VCaP (cell line): ENCODE measurements around the gene CEACAM4.

Experiments
- H3K27ac ChIP-seq: fragments of 450-650 bp; 2 replicates; pipeline ENCODE4 v1.5.1; 2017
- CTCF ChIP-seq: fragments of 450-650 bp; conservative IDR thresholded peaks from 2 replicates; pipeline ENCODE4 v1.5.1; 2017; ENCODE audit warnings: mild to moderate bottlenecking, moderate library complexity

Gene CEACAM4

GRCh38 chr19:41617941-41618730, 8.7 kb downstream of the CEACAM4 start:
- no peak overlapping the region for H3K27ac ChIP-seq
- no peak for TF ChIP-seq CTCF

DNA sequence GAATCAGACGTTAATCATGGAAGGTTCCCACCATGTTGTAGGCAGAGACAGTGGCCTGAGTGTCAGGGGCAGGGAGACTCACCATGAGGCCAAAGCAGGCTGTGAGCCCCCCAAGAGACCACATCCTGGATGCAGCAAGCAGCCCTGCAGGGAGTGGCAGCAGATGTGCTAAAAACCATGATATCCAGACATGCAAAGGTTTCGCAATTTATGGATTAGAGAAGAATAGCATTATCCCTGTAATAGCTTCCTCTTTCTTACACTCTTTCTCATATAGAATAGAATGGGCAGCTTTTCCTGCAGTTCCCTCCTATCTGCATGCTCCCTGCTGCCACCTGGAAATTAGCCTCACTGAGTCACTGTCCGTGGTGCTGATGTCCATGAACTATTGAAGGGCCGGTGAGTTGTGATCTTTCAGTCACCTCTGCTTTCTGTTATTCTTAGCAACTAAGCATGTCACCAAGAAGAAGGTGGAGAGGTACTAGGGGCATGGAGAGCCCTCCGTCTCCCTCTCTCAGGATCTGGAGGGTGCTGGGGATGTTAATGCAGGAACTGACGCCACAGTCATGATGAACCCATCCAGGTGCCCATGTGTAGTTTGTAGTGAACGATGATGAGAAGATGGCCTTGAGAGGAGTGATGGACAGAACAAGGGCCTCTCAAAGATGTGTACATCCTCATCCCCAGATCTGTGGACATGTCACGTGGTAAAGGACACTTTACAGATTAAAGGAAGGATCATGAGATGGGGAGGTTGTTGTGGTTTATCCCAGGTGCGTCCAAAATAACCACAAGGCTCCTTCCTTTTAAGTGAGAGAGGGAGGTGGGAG, 9.9 kb downstream of the CEACAM4 start:
- no peak overlapping the region for H3K27ac ChIP-seq
- TF ChIP-seq CTCF: no peak

GRCh38 chr19:41615207-41615606, 11.7 kb downstream of the CEACAM4 start:
- no peak for TF ChIP-seq CTCF
- H3K27ac ChIP-seq: no peak overlapping the region

DNA sequence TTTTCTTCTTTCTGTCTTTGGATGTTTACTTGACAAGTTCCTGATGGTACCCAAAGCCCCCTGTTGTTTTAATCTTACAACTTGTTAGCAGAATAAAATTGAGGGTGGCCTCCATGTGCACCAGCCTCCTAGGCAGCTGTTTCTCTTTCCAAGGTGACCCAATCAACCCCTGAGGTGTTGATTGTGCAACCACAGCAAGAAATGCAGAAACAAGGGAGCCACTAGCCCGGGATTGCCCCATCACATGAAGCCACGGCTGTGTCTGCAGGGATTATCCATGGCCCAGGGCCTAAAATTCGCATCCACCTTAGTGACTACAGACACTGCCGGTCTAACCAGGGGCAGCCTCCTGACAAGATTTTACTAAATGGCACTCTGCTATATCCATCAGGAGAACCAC, 14.4 kb downstream of the CEACAM4 start:
- no peak for TF ChIP-seq CTCF
- H3K27ac ChIP-seq: no peak overlapping the region

- no peak for TF ChIP-seq CTCF
- no peak overlapping the region for H3K27ac ChIP-seq
These were observed 16.1 kb downstream of the CEACAM4 start for GRCh38 chr19:41610789-41611188.

DNA sequence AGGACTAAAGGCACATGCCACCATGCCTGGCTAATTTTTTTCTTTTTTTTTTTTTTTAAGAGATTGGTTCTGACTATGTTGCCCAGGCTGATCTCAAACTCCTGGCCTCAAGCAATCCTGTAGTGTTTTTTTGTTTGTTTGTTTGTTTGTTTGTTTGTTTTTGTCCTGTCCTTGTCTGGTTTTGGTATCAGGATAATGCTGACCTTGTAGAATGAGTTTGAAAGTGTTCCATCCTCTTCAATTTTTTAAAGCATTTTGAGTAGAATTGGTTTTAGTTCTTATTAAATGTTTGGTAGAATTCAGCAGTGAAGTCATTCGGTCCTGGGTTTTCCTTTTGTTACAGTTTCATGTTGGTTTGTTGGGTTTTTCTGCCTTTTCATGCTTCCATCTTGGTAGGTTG, 19.2 kb downstream of the CEACAM4 start:
- TF ChIP-seq CTCF: no peak
- H3K27ac ChIP-seq: no peak overlapping the region

DNA sequence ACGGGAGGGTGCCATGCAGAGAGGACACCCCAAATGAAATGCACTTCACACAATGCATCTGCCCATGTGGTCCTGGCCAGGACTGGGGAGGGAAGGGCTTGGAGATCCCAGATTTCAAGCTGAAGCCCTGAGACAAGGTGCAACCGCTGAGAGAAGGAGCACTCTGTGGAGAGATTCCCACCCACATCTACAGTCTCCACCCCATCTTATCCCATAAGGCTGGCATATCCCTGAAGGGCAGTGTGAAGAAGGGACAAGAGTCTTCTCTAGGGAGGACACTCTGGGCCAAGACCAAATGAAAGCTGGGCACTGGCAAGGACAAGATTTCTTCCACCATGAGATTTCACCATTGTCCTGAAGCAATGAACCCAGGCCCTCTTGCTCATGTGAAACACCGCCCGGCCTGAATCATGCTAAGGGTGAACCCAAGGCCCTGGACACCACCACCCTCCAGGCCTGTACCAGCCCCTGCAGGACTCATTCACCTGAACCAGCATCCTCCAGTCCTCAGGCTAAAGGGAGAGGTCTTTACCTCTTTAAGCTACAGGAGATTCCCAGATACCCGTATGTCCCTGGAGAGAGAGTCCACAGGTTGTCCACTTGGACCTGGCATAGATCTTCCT, 20.5 kb downstream of the CEACAM4 start:
- H3K27ac ChIP-seq: no peak overlapping the region
- TF ChIP-seq CTCF: no peak
